Measurements from ENCODE around the gene POC1A. TPM values are rescaled to one million over a fixed set of nuclear protein-coding genes. Genes with fewer than 3 reads are reported as not detected.
A peak's percentile ranks its signal among the peaks of the same experiment; 100 is the strongest.

Gene POC1A
- polyA plus RNA-seq, 1 of the 3 experiments (the other 2 are of a cell fraction): 11.7 TPM

GRCh38 chr3:52092891-52093290, 61.3 kb downstream of the POC1A start (continued):
- TF ChIP-seq PBX3 (IDR thresholded peaks at IDR 0.05): no peak

GRCh38 chr3:52092271-52092660, 62.0 kb downstream of the POC1A start:
- TF ChIP-seq MAX (IDR thresholded peaks at IDR 0.05; ENCODE audit: low read depth): no peak
- no peak for TF ChIP-seq SMC3 (IDR thresholded peaks at IDR 0.05; ENCODE audit: low read depth, low read length)
- TF ChIP-seq EZH2phosphoT487 (IDR thresholded peaks at IDR 0.05; ENCODE audit: borderline replicate concordance, low read depth): no peak
- TF ChIP-seq RCOR1 (IDR thresholded peaks at IDR 0.05; ENCODE audit: low read length): no peak
- TF ChIP-seq JUND (IDR thresholded peaks at IDR 0.05): no peak
- TF ChIP-seq FOSL2 (IDR thresholded peaks at IDR 0.05; ENCODE audit: borderline replicate concordance, low read depth): no peak
- TF ChIP-seq TEAD4 (IDR thresholded peaks at IDR 0.05; ENCODE audit: borderline replicate concordance, insufficient read depth): no peak
- TF ChIP-seq ZBTB33 (IDR thresholded peaks at IDR 0.05; ENCODE audit: borderline replicate concordance, low read depth): no peak
- no peak for TF ChIP-seq TCF12 (IDR thresholded peaks at IDR 0.05)
- TF ChIP-seq TAF1 (IDR thresholded peaks at IDR 0.05; ENCODE audit: borderline replicate concordance, low read depth, low read length): no peak
- TF ChIP-seq EP300 (IDR thresholded peaks at IDR 0.05; ENCODE audit: borderline replicate concordance in 1 of 2, low read depth in 1 of 2, low read length in 1 of 2): no peak
- no peak for TF ChIP-seq USF2 (IDR thresholded peaks at IDR 0.05; ENCODE audit: borderline replicate concordance, low read depth, low read length)
- TF ChIP-seq ELF1 (IDR thresholded peaks at IDR 0.05): no peak
- no peak overlapping the region for H2AFZ ChIP-seq (ENCODE audit: low read depth)
- no peaks in the 10 kb centered on the region for H3K9me2 ChIP-seq
- H3K4me2 ChIP-seq: no peak overlapping the region
- H3K9ac ChIP-seq: no peak overlapping the region
- WGBS (ENCODE audit: low lambda C conversion rate): 86% methylated on average over 1 of the region's 1 CpG
- H3K27me3 ChIP-seq (ENCODE audit: insufficient read depth): no peaks in the 10 kb centered on the region
- ChIA-PET CTCF (interaction anchor here (1.1 to 2.7 kb wide), 5 partner anchors 10 to 89 kb away, joined by 3 to 11 read pairs (median 5); partner anchors contain the start of gene DUSP7), POLR2A (no interaction called here)
- H3K9me3 ChIP-seq: no peaks in the 10 kb centered on the region
- H3K4me1 ChIP-seq (ENCODE audit: control insufficient read depth in 1 of 2, insufficient read depth in 2 of 2, low read depth in 1 of 2, low read length in 1 of 2): peaks cover 28 to 46% of the 10 kb centered on the region in 2 experiments
- no peaks in the 10 kb centered on the region for H3K36me3 ChIP-seq (replicated peaks in 1 of 2; ENCODE audit: control insufficient read depth in 1 of 2, insufficient read depth in 2 of 2, low read length in 1 of 2)
- H3K79me2 ChIP-seq (ENCODE audit: insufficient read depth): no peaks in the 10 kb centered on the region; the same call in 1 of the 2 replicates
- peak overlapping the region in 1 of 2 experiments; percentile 93; a peak in 1 of 4 replicates for H3K27ac ChIP-seq (ENCODE audit: low read depth in 2 of 2, low read length in 1 of 2)
- peaks cover 11% of the 10 kb centered on the region for H3F3A ChIP-seq (replicated peaks; ENCODE audit: insufficient read depth)
- no peak overlapping the region for H3K4me3 ChIP-seq (ENCODE audit: low read depth in 2 of 2, low read length in 1 of 2)
- no peak for DNase-seq
- H4K20me1 ChIP-seq (ENCODE audit: insufficient read depth): no peaks in the 10 kb centered on the region
